NCI-H2227 (cell line): ENCODE measurements around the gene FLG2.
"Not testable (repeated sequence)": the region's sequence is repeated elsewhere in the genome, so short reads cannot be mapped to it uniquely, and the experiment has no call there.

ENCODE experiments used
- DNase-seq: peaks from one replicate; lab custom pipeline; 2025; ENCODE audit not compliant: unreplicated experiment; lab: John Stamatoyannopoulos, UW

Gene FLG2

DNA sequence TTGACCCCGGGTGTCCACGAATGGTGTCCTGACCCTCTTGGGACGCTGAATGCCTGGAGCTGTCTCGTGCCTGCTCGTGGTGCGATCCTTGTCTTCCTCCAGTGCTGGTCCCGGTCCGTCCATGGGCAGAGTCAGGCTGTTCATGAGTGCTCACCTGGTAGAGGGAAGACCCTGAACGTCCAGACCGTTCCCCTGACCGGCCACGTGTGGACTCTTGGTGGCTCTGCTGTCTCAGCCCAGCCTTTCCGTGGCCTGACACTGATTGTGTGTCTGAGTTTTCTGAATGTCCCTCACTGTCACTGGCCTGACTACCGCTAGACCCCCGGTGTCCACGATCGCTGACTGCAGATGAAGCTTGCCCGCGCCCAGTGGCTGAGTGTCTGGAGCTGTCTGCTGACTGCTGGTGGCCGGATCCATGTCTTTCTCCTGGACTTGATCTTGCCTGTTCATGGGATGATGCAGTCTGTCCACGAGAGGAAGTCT lies 46.4 kb downstream of the FLG2 start:
- DNase-seq = no peak

DNA sequence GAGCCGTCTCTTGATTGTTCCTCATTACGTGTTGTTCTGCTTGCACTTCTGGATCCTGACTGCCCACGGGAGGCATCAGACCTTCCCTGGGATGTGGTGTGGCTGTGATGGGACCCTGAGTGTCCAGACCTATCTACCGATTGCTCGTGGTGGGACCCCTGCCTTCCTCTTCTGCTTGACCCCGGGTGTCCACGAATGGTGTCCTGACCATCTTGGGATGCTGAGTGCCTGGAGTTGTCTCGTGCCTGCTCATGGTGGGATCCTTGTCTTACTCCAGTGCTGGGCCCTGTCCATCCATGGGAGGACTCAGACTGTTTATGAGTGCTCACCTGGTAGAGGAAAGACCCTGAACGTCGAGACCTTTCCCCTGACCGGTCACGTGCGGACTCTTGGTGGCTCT lies 47.6 kb downstream of the FLG2 start:
- DNase-seq = not testable (repeated sequence)

GRCh38 chr1:152309955-152310354 lies 49.9 kb downstream of the FLG2 start:
- no peak for DNase-seq

GRCh38 chr1:152309320-152309901 lies 50.4 kb downstream of the FLG2 start:
- not testable (repeated sequence) for DNase-seq

DNA sequence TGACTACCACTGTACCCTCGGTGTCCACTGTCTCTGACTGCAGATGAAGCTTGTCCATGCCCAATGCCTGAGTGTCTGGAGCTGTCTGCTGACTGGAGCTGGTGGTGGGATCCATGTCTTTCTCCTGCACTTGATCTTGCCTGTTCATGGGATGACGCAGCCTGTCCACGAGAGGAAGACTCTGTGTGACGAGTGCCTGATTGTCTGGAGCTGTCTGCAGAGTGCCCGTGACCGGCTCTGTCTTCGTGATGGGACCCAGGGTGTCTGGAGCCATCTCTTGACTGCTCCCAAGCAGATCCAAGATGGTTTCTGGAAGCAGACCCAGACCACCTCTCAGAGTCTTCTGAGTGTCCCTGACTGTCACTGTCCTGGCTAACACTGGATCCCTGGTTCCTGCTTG lies 51.0 kb downstream of the FLG2 start:
- not testable (repeated sequence) for DNase-seq

DNA sequence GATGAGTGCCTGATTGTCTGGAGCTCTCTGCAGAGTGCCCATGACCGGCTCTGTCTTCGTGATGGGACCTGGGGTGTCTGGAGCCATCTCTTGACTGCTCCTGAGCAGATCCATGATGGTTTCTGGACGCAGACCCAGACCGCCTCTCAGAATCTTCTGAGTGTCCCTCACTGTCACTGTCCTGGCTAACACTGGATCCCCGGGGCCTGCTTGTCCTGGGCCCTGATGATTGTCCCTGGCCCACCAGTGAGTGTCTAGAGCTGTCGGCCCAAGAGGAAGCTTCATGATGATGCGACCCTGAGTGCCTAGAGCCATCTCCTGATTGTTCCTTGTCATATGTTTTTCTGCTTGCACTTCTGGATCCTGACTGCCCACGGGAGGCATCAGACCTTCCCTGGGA lies 51.8 kb downstream of the FLG2 start:
- not testable (repeated sequence) for DNase-seq

- not testable (repeated sequence) for DNase-seq
Observed at GRCh38 chr1:152306123-152306522, 53.7 kb downstream of the FLG2 start.

GRCh38 chr1:152304773-152305172 lies 55.0 kb downstream of the FLG2 start:
- DNase-seq = not testable (repeated sequence)

GRCh38 chr1:152303139-152303872 lies 56.5 kb downstream of the FLG2 start:
- not testable (repeated sequence) for DNase-seq
